GM21381 (cell line): ENCODE data around the gene BPGM.

Experiments
- ATAC-seq: cut with Tn5 transposase; IDR thresholded peaks from one replicate; pipeline ENCODE4 v1.9.1; 2021; ENCODE audit warnings: mild to moderate bottlenecking, moderate library complexity; ENCODE audit not compliant: unreplicated experiment

BPGM gene

DNA sequence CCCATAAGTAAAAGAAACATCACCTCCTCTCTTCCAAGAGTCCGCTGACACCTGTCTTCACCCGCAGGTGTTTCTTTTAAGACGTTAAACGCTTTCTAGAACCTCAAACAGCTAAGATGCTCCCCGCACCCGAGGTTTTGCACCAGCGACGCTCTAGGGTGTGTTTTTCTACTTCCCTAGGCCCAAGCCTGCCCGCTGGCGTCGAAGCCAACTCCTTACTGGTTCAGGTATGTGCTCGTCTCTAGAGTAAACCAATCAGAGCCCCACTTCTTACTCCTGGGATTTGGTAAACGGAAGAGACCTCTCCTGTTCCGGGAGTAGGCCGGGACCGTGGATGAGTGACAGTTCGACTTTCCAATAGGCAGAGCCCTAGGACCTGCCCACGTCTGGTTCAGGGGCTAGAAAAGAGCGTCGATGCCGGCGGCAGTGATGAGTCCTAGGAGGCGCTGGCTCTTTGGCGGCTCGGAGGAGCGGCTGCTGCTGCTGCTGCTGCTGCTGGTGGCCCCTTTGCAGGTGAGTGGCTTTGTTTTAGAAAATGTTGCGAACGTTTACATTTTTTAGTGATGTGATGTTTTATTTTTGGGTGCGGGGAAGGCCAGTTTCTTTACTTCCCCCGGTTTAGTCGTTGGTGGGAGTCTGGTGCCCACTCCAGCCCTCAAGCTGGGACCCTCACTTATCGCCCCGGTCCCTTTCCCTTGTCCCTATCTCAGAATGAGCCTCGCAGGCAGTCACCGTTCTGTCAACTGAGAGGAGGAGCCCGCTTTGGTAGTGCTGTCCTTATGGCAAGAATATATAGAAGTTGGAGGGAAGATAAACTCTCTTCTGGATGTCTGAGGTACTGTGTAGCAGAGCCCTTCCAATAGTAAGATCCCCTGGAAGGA lies at the start of gene BPGM:
Gene BPGM, plus strand, starts transcription at position 429 of the 881 bp plus-strand sequence. CDS start 14,655 bp downstream, outside the sequence.
- peak; percentile 97 for ATAC-seq

DNA sequence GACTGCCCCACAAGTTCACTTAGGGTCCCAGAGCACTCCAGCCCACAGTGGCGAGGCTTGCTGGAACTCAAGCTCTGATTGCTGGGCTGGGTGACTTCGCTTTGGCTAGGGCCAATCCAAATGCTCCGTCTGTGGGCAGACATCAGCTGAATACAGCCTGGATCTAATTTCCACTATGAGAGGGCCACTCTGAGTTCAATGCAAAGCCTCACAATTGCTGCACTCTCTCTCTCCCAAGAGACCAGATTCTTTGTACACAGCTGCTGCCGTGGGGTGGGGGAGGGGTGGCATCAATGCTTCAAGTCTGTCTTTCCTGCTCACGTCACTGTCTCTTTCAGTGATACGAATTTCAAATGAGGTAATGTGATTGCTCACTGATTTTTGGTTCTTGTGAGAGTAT lies 47.3 kb upstream of the BPGM start:
- ATAC-seq, result no peak

GRCh38 chr7:134601459-134601858 lies 45.2 kb upstream of the BPGM start:
- no peak for ATAC-seq

DNA sequence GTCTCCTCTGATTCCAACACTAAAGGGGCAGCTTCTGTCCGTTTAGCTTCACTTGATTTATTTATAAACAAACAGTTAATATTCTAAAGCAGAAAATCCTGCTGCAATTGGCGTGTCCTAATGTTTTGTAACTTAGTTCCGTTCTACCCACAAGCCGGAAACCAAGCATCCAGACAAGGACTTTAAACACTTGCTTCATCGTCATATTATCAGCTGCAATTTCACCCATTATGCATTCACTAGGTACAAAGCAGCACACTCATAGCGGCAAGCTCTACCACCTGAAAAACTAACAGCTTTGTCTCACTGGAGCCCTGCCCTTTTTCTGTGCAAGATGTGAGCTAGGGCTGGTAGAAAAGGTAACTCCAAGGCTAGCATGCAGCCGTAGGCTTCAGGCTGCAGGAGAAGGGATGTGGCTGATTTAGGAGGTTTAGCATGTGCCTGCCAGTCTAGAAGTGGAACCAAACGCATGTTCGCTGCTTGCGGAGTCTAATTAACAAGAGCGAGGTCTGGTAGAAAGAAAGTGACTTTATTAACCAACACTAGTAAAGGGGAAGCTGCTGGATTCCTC lies 43.7 kb upstream of the BPGM start:
- no peak for ATAC-seq

- ATAC-seq, result no peak
Measured at GRCh38 chr7:134605978-134606923, 40.4 kb upstream of the BPGM start.

- no peak for ATAC-seq
Measured at GRCh38 chr7:134611611-134612151, 35.0 kb upstream of the BPGM start.

- ATAC-seq, result no peak
Measured at GRCh38 chr7:134612197-134612596, 34.5 kb upstream of the BPGM start.

GRCh38 chr7:134613623-134614347 lies 32.9 kb upstream of the BPGM start:
- ATAC-seq, result no peak

DNA sequence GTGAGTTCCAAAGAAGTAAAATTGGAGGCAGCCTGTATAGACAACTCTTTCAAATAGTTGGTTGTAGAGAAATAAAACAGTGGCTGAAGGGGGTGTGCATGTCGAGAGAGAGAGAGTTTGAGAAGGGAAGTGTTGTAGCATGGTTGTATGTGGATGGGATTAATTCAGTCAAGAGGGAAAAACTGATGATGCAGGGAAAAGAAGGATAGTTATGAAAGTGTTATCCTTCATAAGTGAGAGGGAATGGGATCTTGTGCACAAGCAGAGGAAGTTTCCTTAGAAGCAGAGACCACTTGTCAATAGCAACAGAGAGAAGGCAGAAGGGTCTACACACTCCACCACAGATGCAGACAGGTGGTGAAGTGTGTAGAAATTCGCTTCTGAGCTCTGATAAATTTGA lies 30.0 kb upstream of the BPGM start:
- no peak for ATAC-seq

DNA sequence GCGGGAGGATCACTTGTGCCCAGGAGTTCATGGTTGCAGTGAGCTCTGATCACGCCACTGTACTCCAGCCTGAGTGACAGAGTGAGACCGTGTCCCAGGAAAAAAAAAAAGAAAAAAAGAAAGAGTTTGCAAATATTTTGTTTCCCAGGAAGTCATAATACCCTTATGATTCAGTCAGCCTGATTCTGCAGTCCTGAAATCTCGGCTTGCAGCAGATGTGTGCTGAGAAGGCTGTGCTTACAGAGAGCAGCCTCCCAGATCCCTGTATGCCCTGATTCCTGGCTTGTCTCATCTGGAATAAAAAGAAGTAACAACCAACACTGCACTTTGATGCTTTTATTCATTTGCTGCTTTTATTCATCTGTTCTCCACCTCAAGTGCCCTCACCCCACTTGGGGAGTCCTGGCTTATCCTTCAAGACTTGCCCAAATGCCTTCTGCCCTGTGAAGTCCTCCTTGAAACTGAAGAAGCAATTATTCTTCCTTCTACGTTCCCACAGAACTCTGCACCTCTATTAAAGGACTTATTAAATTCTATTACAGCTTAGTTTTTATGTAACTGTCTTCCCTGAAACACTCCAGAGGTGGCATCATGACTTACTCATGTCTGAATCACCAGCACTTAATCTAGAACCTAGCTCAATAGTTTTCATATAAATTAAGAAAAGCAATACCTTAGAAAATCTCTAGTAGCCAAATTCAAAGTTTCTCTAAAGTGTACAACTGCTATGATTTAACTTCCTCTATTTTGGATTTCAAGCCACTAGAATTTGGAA lies 27.7 kb upstream of the BPGM start:
- no peak for ATAC-seq

- no peak for ATAC-seq
Measured at GRCh38 chr7:134619627-134620331, 26.9 kb upstream of the BPGM start.

DNA sequence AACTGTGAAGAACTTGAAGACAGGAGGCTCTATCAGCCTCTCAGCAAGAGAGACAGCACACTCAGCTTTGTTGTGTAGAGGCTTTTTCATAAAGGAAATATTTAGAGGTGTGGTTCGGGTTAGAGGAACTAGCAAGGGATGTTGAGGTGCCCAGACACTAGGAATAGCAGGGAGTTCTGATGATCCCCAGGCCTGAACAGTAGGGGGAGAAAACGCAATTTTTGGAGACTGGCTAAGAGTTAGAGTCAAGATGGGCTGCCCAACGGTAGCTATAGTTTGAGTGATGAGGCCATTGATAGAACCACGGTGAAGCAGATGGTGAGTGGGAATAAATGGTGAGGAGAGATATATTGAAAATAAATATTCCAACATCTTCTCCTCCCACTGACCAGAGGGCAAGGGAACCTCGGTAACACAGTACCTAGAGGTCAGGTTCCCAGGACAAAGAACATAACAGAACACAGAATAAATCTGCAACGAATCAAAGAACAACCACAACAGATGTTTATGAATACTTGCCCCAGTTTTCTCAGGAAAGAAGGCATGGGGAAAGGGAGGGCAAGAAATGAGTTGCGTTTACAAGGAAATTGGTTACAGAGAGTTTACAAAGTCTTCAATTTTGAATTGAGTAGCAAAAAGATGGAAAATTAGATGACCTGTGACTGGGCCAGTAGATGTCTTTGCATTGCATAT lies 24.2 kb upstream of the BPGM start:
- no peak for ATAC-seq

- ATAC-seq, result no peak
Measured at GRCh38 chr7:134623193-134623592, 23.5 kb upstream of the BPGM start.

GRCh38 chr7:134625550-134625949 lies 21.1 kb upstream of the BPGM start:
- no peak for ATAC-seq

DNA sequence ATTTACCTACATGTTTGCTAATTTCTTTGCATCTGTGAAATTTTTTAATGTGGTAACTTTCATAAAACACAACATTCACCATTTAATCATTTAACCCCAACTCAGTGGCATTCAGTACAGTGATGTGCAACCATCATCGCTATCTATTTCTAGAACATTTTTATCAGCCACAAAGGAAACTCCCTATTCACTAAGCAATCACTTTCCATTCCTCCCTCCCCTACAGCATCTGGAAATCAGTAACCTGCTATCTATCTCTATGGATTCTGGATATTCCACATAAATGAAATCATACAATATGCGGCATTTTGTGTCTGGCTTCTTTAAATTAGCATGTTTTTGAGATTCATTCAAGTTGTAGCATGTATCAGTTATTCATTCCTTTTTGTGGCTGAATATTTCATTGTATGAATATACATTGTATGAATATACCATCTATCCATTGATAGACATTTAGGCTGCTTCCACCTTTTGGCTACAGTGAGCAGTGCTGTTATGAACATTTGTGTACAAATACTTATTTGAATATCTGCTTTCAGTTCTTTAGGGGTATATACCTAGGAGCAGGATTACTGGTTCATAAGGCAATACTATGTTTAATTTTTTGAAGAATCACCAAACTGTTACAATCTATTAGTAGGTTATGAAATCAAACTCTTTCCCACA lies 19.4 kb upstream of the BPGM start:
- no peak for ATAC-seq

- ATAC-seq, result no peak
Measured at GRCh38 chr7:134627775-134628153, 18.9 kb upstream of the BPGM start.

- ATAC-seq, result no peak
Measured at GRCh38 chr7:134629445-134629844, 17.2 kb upstream of the BPGM start.

DNA sequence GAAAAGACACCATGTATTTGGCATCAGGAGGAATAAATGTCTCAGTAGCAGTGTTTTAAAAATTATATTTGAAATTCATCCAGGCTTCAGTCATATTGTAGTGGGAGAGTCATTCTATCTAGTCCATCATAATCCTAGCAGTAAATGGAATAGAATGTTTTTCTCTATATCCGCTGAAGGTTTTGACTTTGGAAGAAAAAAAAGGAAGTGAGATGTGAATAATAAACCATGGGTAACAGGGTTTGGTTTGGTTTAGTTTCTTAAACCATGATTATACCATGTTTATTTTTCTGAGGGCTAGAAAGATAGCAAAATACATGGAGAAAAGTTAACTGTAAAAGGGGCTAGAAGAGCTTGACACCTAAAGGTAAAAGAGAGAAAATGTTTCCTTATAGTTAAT lies 16.4 kb upstream of the BPGM start:
- no peak for ATAC-seq
